Kidney epithelial cell (primary cell): ENCODE results near the gene TRIM26. TPM values are rescaled to one million over a fixed set of nuclear protein-coding genes. Genes with fewer than 3 reads are reported as not detected.

Experiments used
- DNase-seq: peaks from one replicate; pipeline ENCODE4 v3.0.0-alpha.2; 2010; ENCODE audit warnings: low read depth
- H3K27me3 ChIP-seq: 2 replicates; pipeline ENCODE4 v1.6.0; 2011; ENCODE audit warnings: low read length; ENCODE audit not compliant: control insufficient read depth, insufficient read depth
- H3K36me3 ChIP-seq: 2 replicates; pipeline ENCODE4 v1.5.1; 2011; ENCODE audit warnings: low read length; ENCODE audit not compliant: control insufficient read depth, insufficient read depth
- H3K4me3 ChIP-seq: 2 replicates; pipeline ENCODE4 v1.5.1; 2011; ENCODE audit warnings: low read depth, mild to moderate bottlenecking, control low read depth, low read length
- CTCF ChIP-seq: IDR thresholded peaks from 2 replicates; pipeline ENCODE4 v1.5.1; 2011; ENCODE audit warnings: mild to moderate bottlenecking, moderate library complexity, low read length, control low read depth, inconsistent platforms; ENCODE audit not compliant: insufficient read depth, poor library complexity, severe bottlenecking
- total RNA-seq: library from RNA; depleted of rRNA; stranded (reverse); fragments of >200 nt; gene quantifications from 2 replicates; pipeline ENCODE4 v1.2.3, GENCODE V29; 2015

TRIM26 gene
- total RNA-seq, 1 donor from 2014 or later, result 42.0 TPM

- no peaks in the 10 kb centered on the region for H3K36me3 ChIP-seq
Measured at GRCh38 chr6:30185846-30186484, 27.2 kb downstream of the TRIM26 start.

GRCh38 chr6:30184417-30185031, 28.7 kb downstream of the TRIM26 start:
- no peak for TF ChIP-seq CTCF
- H3K27me3 ChIP-seq, result no peaks in the 10 kb centered on the region
- no peak overlapping the region for H3K4me3 ChIP-seq
- no peak for DNase-seq
- H3K36me3 ChIP-seq, result no peaks in the 10 kb centered on the region

More at GRCh38 chr6:30185846-30186484, 27.2 kb downstream of the TRIM26 start:
- no peak for DNase-seq
- Histone ChIP-seq H3K27me3 (no peaks in the 10 kb centered on the region), H3K4me3 (no peak overlapping the region)
- TF ChIP-seq CTCF, result no peak

GRCh38 chr6:30180145-30180544, 33.1 kb downstream of the TRIM26 start:
- no peak for TF ChIP-seq CTCF
- no peak for DNase-seq
- H3K27me3 ChIP-seq, result peaks cover 3% of the 10 kb centered on the region
- H3K36me3 ChIP-seq, result no peaks in the 10 kb centered on the region
- no peak overlapping the region for H3K4me3 ChIP-seq

- no peaks in the 10 kb centered on the region for H3K36me3 ChIP-seq
- H3K27me3 ChIP-seq, result peaks cover 6% of the 10 kb centered on the region
- DNase-seq, result no peak
- H3K4me3 ChIP-seq, result no peak overlapping the region
- TF ChIP-seq CTCF, result no peak
Measured at GRCh38 chr6:30178837-30179236, 34.4 kb downstream of the TRIM26 start.

- H3K4me3 ChIP-seq, result no peak overlapping the region
- no peak for DNase-seq
- H3K36me3 ChIP-seq, result no peaks in the 10 kb centered on the region
- TF ChIP-seq CTCF, result no peak
- peaks cover 24% of the 10 kb centered on the region for H3K27me3 ChIP-seq
Measured at GRCh38 chr6:30175765-30176164, 37.4 kb downstream of the TRIM26 start.

GRCh38 chr6:30172681-30173080, 40.5 kb downstream of the TRIM26 start:
- peaks cover 45% of the 10 kb centered on the region for H3K27me3 ChIP-seq
- TF ChIP-seq CTCF, result no peak

More at GRCh38 chr6:30172681-30173080, 40.5 kb downstream of the TRIM26 start:
- H3K4me3 ChIP-seq, result no peak overlapping the region
- DNase-seq, result no peak
- H3K36me3 ChIP-seq, result no peaks in the 10 kb centered on the region
